Stimulated activated CD8-positive, alpha-beta memory T cell treated with anti-CD3 and anti-CD28 coated beads, Interleukin-7, amount 100 ng/mL, for 4 hours (primary cell): ENCODE data around the gene BCL2L13.
"Not testable (repeated sequence)": the region's sequence is repeated elsewhere in the genome, so short reads cannot be mapped to it uniquely, and the experiment has no call there.

Experiments used
- DNase-seq, 2 donors: peaks; one replicate each; pipeline ENCODE4 v3.0.0-alpha.2; 2020; ENCODE audit warnings: low read depth in 2 of 2

Gene BCL2L13

DNA sequence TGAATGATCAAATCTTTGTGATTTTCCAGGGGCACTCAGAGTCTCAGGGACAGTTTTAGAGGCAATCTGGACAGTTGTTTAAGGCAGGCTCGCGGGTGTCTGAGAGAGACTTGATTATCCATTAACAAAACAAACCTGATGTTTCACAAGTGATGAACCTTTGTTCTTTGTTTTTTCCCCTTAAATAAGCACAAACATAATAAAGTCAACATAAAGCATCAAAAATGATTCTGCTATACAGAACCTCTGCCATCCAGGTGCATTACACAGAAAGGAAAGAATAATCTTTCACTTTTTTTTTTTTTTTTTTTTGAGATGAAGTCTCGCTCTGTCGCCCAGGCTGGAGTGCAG is 122.6 kb downstream of the BCL2L13 start:
- no peak for DNase-seq

DNA sequence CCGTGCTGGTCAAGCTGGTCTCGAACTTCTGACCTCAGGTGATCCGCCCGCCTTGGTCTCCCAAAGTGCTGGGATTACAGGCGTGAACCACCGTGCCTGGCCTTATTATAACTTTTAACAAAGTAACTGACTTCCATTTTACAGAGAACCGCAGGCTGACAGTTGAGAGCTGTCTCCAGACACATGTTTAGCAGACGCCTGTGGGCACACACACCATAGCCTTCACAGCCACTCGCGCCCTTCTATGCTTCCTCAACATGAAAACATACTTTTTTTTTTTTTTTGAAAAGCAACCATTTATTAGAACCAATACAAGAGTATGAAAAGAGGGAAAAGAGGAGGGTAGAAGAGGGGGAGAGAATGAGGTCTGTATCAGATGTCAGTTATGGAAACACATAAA is 124.9 kb downstream of the BCL2L13 start:
- not testable (repeated sequence) for DNase-seq

DNA sequence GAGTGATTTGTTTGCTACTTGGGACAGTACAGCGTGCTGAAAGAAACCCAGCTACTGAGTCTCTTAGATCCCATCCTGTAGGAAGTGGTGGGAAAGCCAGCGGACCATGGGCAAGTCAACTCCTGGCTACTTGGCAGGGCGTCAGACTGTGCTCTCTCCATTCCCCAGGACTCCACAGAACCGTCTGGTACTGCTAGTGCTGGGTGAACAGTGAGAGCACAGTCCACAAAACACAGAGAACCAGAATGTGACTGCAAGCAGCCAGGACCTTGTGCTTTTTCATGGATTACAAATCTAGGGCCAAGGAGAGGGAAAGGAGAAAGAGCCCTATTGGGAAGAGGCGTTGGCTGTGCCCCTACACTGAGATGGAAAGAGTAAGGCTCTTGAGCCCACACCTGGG is 125.5 kb downstream of the BCL2L13 start:
- no peak for DNase-seq

DNA sequence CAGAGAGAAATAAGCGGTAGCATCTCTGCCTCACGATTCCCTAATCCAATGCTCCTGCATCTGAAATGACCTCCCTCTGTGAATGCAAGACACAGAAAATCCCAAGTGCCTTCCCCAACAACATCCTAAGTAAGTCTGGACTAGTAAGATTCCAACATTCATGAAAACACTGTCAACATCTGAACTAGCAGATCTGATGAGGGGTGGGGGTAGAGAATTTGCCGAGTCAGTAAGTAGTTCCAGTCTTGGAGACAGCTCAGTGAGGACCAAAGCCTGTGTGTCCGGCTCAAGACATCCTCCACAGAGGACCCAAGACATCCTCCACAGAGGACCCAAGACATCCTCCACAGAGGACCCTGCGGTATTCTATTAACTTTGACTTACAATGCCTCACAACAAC is 126.3 kb downstream of the BCL2L13 start:
- not testable (repeated sequence) for DNase-seq

DNA sequence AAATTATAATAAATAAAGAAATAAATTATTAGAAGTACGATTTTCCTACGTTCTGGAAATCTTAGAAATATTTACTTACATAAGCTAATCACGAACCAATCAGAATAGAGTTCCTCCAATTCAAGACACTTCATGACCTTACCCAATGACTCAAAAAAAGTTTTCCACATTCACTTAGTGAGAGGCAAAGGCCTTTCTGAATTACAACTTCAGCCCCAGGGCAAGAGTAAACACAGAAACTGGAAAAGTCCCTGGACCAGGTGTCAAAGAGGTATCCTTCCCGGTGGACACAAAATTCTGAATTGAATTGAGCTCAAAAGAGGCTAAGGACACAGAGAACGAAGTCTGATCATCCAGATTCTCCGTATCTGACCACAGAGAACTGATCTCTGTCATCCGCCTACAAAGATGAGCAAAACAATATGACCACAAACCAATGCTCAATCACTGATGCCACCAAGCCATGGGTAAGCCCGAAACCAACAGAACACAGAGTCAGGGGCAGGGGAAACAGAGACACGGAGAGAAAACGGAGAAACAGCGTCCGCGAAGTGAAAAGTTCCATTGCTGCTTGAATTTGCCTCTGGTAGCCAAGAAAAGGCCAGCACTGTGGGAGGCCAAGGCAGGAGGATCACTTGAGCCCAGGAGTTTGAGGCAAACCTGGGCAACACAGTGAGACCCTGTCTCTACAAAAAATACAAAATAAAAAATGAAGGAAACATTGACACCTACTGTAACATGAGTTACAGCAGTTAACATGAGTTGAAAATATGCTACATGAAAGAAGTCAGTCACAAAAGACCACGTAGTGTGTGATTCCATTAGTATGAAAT is 128.9 kb downstream of the BCL2L13 start:
- peak in 1 of 2 donors; percentile 43 for DNase-seq

DNA sequence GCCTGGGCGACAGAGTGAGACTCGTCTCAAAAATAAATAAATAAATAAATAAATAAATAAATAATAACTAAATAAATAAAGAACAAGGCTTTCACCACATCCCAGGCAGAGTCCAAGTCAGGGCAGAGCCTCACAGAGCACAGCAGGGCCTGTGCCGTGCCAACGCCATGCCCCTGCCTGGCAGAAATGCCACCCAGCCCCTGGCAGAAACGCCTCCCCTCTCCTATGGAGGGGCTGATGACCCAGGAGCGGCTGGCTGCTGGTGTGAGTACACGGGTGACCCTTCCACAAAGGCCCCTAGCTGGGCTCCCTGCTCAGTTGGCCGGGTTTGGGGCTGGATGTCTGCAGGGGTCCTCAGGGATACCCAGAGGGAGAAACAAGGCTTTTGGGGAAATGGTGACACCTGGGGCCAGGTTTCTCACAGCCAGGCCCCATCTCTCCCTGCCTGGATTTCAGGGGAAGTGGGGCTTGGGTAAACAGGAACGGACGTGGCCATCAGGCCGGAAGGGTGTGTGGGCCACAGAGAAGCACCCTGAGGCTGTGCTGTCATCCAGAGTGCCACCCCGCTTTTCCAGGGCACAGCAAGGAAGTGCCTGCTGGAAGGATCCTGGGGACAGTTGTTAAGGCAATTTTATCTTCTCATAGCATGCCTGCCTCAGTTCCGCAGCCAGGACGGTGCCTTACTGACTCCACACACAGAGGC is 130.6 kb downstream of the BCL2L13 start:
- no peak for DNase-seq

DNA sequence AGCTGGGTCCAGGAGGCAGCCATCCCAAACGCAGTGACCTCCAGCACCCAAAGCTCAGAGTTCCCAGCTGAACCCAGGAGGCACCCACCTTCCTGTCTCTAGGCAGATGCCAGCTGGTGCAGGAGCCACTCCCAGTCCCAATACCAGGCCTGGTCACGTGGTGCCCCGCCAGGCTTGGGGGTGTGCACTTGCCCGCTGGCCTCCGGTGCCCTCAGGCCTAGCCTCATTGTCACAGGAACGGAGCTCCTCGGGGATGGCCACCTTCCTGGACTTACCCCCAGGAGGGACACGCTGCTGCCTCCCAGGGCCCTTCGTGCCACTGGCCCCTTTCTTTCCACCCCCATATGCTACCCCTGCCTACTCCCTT is 131.1 kb downstream of the BCL2L13 start:
- no peak for DNase-seq

DNA sequence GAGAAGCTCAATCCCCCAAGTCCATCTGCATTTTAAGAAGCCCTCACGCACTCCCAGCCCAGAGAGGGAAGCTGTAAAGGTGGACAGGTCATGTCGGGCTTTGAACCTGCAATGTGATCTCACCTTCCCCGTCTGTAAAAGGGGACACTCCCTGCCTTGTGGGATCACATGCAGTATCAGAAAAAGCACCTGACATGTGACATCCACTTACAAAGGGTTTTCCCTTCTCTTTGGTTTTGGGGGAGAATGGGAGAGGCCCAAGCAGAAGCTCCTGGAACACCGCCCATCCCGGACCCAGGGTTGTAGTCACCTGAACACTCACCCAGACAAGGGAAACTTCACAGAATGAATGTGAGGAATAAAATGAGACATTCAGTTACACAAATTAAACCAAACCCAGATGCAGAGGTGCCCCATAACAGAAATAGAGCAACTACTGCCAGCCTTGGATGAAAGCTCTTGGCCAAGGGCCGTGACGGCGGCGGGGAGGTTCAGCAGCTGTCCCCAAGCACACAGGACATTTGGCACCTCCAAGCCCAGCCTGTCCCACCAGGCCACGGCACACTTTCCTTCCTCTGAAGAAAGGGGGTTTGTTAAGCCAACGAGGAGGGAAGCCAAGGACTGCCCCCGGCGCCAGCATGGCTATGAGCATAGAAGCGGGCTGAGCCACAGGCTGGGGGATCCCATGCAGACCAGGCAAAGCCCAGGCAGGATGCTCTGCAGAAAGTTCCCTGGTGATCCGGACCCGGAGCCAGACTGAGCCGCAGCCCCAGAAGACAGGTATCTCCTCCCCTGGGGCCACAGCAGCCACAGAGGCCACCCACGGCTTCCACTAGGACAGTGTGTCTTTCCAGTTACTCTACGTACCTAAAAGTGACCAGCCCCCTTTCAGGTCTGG is 131.9 kb downstream of the BCL2L13 start:
- DNase-seq = no peak

DNA sequence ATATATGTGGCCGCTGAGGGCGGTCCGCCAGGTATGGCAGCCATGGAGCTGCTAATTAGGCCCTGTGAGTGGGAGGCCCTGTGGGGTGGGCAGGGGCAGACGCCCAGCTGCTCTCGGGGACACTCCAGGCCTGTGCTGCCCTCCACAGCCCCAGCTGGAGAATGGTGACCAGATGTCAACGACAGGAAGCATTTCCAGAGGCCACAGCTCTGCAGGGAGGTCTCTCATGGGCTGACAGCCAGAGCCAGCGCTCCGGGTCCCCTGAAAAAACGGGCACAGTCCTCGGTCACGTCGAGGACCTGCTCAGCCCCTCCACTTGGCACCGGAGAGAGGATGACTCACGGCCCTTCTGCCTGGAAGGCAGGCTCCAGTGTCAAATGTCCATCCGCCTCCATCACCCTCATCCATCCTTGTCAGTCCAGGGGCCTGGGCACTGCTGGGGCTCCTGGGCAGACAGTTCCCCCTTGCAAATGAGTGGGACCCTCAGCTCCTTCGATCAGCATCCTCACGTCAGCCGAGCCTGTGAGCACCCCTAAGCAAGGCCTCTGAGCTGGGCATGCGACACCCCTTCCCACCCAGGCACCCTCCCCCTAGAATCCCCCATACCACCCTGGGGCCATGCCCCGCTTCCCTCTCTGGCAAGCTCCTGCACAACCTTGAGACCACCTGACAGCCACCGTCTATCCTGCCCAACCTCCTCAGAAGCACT is 133.8 kb downstream of the BCL2L13 start:
- DNase-seq = no peak

DNA sequence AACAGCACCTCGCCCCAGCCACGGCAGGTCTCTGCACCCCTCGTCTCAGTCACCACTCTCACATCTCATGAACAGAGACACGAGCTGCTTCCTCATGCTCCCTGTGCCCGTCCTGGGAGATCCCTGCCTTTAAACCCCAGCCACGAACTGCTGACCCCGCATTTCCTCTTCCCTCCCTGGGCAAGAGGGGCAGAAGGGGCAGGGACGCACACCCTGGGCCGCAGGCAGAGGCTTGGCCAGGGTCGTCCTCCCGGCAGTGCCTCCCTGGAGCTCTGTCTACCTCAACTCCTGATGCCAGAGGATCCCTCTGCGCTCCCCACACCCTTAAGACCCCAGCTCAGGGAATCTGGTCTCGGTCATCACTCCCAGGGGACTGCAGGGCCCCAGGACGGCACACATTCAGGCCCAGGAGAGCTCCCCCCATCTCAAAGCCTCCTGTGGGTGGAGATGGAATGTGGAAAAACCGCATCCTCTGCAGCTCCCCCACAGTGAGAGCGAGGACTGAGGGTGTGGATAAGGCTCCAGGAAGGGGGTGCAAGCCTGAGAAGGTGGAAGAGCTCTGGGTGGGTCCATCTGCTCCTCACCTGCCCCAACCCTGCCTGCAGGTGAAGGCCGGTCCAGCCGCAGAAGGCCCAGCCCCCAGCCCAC is 134.5 kb downstream of the BCL2L13 start:
- no peak for DNase-seq

DNA sequence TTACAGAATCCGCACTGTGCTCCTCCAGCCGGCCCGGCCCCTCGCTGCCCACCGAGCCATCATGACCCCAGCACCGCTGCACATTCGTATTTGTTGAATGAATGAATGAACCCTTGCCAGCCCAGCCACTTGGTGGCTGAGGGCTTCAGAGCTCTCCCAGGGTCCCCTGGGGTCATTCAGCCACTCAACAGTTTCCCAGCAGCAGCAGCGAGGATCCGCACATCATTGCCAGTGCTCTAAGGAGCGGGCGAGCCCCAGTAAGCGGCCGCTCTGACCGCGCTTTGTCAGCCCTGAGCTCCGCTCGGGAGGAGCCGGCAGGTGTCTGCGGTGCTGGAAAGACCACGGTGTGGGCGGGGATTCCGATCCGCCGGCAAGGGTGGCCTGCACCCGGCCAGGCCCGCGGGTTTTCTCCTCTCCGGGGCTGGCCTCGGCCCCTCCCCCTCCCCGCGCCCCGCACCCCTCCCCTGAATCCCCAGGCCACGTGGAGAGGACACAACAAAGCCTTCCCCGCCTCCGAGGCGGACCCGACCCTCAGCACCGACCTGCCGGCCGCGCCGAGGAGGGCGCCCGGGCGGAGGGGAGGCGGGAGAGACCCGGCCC is 135.1 kb downstream of the BCL2L13 start:
- DNase-seq = peak; percentile 35 to 70

DNA sequence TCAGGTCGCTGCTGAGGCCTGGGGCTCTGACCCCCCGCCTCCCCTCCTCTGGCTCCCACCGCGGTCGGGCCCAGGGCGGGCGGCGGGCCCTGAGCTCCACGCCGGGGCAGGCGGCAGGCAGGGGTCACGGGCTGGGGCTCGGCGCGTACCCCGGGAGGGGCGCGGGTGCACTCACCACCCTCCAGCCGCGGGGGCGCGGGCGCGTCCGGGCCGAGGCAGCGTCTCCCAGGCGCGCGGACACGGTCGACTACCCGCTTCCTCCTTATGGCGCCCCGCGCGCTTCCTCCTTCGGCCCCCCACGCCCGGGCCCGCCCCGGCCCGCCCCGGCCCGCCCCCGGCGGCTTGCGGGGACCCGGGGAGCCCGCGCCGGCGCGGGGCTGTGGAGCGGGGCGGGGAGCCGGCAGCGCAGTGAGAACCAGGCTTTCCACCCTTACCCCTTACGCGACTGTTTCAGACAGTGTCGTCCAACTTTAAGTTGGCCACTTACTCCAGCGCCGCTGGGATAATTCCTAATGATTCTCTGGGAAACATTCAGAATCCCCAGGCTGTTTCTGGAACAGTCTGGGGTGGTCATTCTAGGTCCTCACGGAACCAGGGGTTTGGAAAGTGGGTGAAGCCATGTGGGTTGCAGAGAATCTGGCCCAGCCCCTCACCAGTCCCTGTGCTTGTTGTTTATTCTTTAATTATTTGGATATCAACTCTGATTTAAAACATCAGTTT is 135.8 kb downstream of the BCL2L13 start, which contains the start of gene BID:
Gene BID (minus strand): TSS at position 264 of the 720 bp plus-strand sequence. CDS start 24,353 bp downstream, outside the sequence.
- peak in 1 of 2 donors; percentile 48 for DNase-seq

DNA sequence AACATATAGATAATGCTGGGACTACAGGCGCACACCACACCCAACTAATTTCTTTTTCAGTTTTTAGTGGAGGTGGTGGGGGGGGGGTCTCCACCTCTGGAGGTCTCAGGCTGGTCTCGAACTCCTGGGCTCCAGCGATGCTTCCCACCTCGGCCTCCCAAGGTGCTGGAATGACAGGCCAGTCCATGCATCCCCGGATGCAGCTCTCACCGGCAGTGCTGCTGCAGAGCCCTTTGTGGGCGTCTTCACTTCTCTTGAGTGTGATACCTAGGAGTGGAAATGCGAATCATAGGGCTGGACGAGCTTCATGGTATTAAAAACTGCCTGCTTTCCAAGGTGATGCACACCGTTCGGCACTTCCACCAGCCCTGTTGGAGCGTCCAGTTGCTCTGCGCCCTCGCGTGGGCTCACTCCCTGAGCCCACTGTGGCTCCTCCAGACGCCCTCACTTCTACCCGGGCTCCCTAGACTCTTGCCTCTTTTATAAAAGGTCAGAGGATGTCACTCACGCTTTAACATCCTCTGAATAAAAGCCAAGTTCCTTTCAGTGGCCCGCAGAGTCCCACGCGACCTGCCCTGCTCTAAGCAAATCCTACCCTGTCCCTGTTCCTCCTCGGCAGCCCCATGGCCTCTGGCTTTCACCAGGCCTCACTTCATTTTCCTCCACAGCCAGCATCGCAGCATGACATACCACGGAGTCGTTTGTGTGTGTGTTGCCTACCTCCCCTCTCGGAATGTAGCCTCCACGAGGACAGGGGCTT is 136.5 kb downstream of the BCL2L13 start:
- no peak for DNase-seq

DNA sequence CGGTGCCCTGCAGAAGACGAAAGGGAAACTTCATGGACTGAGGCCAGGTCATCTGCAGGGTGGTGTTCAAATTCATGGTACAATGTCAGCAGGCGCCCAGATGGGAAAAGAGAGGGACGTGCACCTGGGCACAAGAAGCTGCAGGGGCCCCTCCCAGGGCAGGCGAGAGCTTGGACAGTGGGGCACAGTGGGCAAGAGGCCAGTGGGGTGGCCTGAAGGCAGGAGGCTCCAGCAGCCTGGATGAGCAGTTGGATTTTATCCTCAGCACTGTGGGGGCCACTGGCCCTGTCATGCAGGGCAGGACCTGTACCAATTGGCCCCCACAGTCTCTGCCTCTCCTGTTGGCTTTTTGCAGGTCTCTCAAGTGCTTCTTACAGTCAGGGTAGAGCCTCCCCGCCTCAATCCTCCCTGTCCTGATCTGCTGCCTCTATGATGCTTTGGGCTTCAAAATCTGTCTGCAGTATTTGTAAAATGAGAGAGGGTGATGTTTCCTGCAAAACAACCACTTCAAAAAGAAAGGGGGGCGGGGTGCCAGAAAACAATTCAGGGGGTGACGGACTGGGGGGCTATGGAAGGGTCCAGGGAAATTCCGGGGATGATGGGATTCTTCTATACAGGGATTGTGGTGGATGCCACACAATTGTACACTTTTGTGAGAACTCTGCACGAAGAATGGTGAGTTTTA is 137.4 kb downstream of the BCL2L13 start:
- no peak for DNase-seq

DNA sequence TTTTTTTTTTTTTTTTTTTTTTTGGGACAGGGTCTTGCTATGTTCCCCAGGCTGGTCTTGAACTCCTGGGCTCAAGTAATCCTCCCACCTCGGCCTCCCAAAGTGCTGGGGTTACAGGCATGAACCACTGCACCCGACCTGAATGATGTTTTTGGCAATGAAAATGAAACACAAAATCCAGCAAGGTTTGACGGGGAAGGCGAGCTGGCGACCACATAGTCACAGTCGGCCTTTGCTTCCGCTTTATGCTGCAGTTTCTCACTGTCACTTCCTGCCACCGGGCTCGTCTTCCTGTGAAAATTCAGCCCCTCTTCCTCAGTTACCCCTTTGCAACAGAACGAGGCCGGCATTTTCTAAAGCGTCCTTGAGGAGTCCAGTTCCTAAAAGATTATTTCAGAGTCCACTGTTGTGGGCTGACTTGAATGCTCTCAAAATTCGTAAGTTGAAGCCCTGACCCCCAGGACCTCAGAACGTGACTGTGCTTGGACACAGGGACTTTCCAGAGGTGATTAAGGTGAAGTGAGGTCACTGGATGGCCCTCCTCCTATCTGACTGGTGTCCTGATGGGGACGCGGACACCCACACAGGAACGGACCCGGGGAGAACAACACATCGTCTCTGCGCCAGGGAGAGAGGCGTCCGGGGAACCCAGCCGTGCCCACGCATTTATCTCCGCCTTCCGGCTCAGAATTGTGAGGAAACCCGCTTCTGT is 138.6 kb downstream of the BCL2L13 start:
- DNase-seq = peak; percentile 52 to 60

DNA sequence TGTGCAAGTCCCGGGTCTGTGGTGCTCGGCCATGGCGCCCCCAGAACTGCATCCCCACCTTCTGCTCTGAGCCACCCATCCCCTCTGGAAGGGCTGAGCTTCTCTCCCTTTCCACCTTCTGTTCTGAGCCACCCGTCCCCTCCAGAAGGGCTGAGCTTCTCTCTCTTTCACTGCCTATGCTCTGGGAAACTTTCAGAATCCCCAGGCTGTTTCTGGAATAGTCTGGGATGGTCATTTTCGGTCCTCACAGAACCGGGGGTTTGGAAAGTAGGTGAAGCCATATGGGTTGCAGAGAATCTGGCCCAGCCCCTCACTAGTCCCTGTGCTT is 139.1 kb downstream of the BCL2L13 start:
- no peak for DNase-seq

DNA sequence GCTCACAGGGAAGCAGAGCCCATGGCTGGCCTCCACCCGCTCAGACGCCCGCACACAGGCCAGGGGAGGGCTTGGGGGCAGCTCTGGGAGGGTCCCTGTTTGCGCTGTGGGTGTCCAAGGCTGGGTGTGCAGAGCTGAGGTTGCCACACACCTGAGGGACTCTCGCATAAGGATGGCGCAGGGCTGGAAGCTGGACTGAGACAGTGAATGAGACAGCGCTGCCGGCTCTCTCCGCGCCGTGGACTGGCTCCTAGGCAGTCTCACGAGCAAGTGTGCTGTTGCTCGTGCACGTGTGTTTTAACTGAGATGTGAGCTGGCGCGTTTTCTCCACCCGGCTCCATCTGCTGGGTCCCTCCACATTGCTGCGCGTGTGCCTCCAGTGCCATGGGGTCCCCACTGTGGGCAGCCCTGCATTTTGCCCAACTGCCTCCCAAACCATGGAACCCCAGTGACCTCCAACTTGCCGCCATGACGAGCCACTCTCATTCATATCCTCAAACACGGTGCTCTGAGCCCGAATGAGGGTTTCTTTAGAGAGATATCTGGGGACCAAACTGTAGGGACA is 139.9 kb downstream of the BCL2L13 start:
- no peak for DNase-seq
